Measurements from ENCODE around the gene WNT3. TPM values are rescaled to one million over a fixed set of nuclear protein-coding genes. Genes with fewer than 3 reads are reported as not detected.
"Not testable (repeated sequence)": the region's sequence is repeated elsewhere in the genome, so short reads cannot be mapped to it uniquely, and the experiment has no call there.

Gene WNT3
- total RNA-seq, 1 experiment from 2014 or later: not detected

DNA sequence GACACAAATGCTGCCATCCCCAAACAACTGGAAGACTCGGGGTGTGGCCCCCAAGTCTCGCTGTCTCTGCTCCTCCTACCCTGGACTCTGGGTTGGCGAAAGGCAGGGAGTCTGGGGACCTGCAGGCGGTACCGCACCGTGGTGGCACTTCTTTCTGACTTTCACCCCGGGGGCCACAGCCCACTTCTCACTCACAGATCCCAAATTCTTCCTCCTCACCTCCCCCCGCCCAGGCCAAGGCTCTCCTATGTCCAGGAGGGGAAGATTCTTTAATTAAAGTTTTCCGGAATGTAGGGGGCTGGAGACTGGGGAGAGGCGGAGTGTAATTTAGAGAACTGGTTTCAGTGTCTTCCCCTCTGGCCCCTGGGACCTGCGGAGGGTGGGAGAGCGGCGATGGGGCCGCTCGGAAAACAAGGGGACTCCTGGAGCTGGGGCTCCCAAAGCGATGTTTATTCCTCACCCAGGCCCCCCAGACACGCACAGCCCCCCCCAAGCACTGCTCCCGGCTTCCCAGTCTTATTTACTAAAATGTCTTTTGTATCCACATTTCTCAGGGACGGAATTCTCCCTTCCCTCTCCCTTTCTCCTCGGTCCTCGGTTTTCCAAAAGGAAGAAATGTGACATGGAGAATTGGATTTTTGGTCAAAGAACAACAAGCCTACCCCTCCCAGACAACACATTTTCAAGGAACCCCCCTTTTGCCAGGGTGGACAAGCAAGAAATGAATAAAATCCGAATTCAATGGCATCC lies 1.2 kb downstream of the WNT3 start:
- no peak for DNase-seq (ENCODE audit: low spot score)
- in situ Hi-C loops (cut with HindIII; ENCODE audit: low sequenced_read_pairs): no loop called here

DNA sequence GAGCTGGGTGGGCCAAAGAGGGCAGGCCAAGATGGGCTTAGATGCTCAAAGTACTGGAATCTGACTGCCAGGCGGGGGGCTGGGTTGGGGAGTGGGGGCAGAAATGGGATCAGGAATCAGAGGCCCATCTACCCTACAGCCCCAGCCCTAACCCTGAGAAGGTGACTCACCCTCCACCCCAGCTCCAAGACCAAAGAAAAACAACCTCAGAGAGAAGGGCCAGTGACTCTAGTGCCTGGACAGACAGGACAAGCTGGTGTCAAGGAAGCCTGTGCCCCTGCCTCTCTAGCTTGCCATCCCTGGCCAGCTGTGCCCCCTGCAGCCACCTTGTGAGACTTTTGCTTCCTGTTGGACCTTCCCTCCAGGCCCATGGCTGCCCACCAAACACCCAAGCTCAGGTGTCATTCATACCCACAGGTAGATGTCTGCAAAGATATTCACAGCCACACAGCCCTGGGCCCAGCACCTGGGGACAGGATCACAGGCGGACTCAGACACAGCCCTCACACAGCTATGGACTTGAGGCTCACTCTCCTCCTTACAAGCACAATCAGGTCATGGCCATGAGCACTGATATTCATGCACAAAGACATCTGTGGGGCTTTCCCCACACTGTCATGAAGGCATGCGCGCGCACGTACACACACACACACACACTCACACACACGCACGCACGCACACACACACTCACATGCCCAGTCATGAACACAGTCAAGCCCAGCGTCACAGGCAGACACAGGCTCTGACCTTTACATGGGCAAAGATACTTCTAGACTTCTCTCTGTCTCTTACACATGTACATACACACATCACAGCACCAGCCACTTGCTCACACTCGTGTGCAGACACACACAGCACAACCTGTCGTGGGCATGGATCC lies 2.8 kb downstream of the WNT3 start:
- in situ Hi-C loops (cut with HindIII; ENCODE audit: low sequenced_read_pairs): no loop called here
- DNase-seq (ENCODE audit: low spot score): no peak

DNA sequence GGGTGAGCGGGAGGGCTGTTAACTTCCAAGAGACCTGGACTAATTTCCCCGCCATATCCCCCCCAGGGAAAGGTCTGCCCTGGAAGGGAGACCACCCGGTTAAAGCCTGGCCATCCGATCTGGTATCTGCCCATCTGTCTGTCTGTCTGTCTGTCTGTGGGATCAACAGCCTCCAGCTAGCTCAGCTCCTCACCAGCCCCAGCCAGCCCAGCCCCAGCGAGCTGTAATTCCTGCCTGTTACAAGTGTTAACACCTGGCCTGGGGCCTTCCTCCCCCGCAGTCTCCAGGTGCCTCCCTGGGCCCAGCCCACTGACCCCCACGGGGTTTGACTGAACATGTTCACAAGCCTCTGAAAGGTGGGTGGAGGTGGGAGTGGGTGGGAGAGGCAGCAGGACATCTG lies 4.0 kb downstream of the WNT3 start:
- DNase-seq (ENCODE audit: low spot score): no peak
- in situ Hi-C loops (cut with HindIII; ENCODE audit: low sequenced_read_pairs): no loop called here

DNA sequence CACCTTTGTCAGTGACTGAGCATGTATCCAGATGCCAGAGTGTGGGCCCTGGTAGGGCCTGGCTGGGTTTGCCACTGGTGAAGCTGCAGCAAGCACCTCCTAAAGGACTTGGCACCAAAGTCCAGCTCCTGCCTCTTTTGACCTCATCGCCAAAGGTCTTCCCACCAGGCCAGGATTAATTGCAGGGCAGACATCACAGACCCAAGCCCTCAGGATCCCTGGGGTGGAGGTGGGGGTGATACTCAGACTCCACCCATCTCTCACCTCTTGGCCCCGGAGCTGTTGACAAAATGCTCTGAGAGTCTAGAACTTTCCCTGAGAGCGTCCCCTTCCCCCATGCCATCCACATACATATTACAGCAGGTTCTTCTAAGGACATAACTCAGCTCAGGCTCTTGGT lies 4.6 kb downstream of the WNT3 start:
- no peak for DNase-seq (ENCODE audit: low spot score)
- in situ Hi-C loops (cut with HindIII; ENCODE audit: low sequenced_read_pairs): no loop called here

DNA sequence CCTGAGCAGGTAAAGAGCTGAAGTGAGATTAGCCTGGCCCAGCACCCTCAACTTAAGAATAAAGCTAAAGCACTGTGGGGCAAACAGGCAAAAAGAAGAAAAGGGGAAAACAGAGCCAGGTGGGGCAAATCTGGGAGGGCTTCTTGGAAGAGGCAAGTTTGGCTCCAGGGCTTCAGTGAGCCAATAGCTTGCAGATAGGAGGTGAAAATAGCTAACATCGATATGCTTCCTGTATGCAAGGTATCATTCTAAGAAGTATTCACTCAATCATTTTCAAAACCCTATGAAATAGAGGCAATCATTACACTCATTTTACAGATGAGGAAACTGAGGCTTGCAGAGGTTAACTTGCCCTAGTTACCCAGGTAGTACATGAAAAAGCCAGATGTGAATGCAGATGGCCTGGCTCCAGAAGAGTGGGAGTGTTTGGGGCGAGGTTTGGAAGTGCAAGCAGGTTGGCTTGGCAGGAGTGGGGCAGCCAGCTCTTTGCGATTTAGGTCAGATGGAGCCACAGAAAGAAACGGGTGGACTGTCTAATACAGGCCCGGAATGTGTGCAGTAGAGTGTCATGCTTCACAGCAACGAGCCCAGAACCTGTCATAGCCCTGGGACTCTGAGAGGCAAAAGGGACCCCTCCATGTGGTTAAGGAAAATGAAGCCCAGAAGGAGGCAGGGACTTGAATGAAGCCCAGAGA lies 5.7 kb downstream of the WNT3 start:
- DNase-seq (ENCODE audit: low spot score): no peak
- in situ Hi-C loops (cut with HindIII; ENCODE audit: low sequenced_read_pairs): no loop called here

DNA sequence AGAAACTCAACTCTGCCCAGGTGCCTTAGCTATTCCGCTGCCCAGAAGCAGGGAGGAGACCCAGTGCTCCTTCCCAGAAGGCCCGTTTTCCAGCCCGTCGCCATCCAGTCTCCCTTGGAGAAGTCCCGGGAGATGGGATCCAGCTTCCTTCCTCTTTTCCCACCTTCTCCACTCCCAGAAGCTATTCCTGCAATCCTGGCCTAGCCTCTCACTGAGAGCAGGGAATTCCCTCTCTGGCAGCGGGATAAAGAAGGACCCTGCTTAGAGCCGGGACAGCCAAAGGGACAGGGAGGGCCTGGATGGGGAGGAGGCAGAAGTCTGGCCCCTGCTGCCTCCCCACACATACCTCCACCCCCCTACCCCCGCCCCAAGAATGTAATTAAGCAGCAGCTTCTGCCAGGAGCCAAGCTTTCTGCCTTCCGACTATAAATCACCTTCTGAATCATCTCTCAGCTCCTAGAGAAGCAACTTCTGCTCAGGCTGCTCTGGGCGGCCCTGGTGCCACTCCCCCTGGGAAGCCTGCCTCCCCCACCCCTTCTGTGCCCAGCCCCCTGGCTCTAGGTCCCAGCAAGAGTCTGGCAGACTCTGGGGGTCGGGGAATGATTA lies 6.4 kb downstream of the WNT3 start:
- no peak for DNase-seq (ENCODE audit: low spot score)
- in situ Hi-C loops (cut with HindIII; ENCODE audit: low sequenced_read_pairs): no loop called here

DNA sequence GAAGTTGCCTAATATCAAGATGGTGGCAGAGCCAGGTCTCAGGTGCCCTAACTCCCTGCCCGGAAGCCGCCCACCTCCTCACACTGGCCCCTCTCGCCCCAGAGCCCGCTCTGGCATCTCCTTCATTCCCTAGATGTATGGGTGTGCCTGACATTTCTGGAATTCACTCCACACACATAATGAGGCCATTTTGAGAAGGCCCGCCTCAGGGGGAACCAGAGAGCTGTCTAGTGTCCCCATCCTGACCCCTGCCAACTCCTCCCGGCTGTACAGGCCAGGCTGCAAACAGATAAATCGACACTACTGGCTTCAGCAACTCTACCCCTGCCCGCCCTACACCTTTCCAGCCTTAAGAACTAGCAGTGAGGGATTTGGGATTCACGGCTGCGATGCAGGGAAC lies 7.7 kb downstream of the WNT3 start:
- DNase-seq (ENCODE audit: low spot score): no peak
- in situ Hi-C loops (cut with HindIII; ENCODE audit: low sequenced_read_pairs): no loop called here

DNA sequence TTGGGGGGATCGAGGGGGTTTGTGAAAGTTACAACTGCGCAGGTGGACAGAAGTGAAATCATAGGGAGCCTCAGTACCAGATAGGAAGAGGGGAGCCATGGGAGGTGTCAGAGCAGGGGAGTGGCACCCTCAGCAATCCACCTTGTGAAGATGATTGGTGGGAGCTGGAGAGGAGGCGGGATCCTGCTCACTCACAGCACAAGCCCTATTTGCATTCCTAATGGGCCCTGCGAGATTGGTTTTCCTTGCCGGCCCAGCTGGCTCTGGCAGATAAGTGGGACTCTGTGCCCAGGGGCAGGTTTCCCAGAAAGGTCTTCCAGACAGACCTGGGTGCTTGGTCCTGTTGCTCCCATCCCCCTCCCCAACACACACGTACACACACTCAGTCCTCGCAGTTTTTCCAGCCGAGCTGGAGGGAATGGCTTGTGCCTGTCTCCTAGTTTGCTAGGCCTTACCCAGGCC lies 9.4 kb downstream of the WNT3 start:
- in situ Hi-C loops (cut with HindIII; ENCODE audit: low sequenced_read_pairs): no loop called here
- DNase-seq (ENCODE audit: low spot score): no peak

DNA sequence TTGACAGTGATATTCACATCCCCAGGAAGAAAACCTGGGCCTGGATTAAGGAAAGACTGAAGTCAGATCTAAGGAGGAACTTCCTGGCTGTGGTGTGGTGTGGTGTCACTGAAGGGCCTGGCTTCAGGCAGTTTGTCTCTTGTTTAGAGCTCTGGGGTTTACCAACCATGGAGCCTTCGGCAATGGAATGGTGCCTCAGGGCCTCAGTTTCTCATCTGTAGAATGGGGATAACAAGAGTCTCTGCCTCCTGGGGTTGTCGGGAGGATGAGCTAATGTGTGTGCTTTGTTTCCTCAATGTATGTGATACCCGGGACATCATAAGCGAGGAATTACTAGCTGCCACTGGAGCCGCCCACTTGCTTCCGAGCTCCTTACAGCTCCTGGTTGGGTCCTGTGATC lies 12.7 kb downstream of the WNT3 start:
- in situ Hi-C loops (cut with HindIII; ENCODE audit: low sequenced_read_pairs): no loop called here
- no peak for DNase-seq (ENCODE audit: low spot score)

DNA sequence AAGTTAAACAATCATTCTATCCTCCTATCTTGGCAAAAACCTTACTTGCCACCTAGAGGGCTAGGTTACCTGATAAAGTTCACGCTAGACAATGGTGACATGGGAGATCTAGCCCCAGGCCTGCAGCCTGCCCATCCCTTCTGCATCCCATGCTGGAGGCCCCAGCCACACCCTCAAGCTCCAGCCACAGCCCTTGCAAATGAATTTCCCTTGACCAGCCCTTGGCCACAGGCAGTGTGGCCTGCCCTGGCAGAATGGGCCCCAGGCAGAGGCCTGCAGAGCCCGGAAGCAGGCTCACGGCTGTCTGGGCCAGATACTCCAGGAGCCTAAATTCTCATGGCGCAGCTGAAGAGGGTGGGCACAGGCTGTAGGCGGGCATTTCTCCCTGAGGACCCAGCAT lies 14.9 kb downstream of the WNT3 start:
- in situ Hi-C loops (cut with HindIII; ENCODE audit: low sequenced_read_pairs): no loop called here
- DNase-seq (ENCODE audit: low spot score): no peak

DNA sequence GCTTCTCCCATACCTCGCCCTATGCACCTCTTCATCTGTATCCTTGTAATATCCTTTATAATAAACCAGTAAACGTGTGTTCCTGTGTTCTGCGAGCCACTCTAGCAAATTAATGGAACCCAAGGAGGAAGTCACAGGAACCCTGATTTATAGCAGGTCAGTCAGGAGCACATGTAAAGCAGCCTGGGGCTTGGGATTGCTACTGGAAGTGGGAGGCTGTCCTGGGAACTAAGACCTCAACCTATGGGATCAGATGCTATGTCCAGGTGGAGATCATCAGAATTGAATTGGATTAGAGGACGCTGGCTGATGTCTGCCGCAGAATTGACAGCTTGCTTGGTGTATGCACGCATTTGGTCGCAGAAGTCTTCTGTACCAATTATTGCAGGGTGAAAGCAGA lies 15.7 kb downstream of the WNT3 start:
- in situ Hi-C loops (cut with HindIII; ENCODE audit: low sequenced_read_pairs): no loop called here
- no peak for DNase-seq (ENCODE audit: low spot score)

DNA sequence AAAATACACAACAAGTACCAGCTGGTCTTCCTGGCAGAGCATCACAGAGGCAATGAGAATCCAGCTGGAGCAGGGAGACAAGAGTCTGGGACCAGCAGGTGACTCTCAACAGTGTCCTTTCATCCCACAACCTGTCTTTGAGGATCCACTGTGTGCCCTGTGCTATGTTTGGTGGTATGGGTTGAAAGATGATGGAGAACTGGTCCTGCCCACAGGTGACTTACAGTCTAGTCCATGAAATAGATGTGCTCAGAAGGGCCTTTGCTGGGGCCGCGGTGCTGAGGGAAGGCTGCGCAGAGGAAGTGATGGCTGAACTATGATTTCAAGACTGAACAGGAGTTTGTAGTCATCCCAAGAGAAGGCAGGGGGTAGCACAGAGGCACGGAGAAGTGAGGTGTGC lies 17.9 kb downstream of the WNT3 start:
- in situ Hi-C loops (cut with HindIII; ENCODE audit: low sequenced_read_pairs): no loop called here
- no peak for DNase-seq (ENCODE audit: low spot score)

DNA sequence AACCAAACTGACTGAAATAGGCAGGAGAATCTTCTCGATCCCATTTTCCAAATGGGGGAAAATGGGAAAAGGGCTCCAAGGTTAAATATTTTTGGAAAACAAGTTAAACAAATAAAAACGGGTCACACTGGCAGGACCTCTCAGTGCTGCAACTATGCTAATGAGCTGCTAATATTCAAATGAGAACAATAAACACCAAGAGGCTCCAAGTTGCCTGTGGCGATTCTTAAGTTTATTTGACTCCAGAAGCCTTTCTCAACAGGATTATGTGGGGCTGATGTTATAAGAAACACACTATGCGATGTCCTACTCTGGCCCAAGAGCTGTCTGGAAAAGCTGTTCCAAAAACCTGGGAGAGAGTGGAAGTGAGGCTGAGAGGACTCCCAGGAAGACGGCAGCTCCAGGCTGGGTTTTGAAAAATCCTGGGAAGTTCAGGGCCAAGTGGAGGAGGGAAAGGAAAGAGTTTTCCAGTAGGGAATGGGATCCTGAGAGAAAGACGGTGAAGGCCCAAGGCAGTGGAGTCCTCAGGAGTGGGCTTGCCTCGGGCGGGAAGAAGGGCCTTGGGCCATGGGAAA lies 21.4 kb downstream of the WNT3 start:
- in situ Hi-C loops (cut with HindIII; ENCODE audit: low sequenced_read_pairs): no loop called here
- no peak for DNase-seq (ENCODE audit: low spot score)

DNA sequence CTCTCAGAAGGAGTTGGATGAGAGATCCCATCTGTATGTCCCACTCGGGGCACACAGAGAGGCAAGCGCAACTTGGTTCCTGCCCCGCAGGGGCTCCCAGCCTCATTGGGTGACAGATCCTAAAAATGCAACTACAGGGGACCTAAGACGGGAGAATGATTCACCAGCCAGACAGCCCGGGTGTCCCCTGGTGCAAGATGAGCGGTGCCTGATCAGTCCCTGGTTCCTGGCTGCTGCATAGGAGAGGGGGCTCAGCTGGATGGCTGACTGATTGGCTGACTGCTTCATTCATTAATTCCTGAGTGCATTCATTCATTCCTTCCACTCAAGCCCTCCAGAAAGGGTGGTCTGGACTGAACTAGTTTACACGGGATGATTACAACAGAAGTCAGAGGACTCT lies 22.0 kb downstream of the WNT3 start:
- no peak for DNase-seq (ENCODE audit: low spot score)
- in situ Hi-C loops (cut with HindIII; ENCODE audit: low sequenced_read_pairs): no loop called here

DNA sequence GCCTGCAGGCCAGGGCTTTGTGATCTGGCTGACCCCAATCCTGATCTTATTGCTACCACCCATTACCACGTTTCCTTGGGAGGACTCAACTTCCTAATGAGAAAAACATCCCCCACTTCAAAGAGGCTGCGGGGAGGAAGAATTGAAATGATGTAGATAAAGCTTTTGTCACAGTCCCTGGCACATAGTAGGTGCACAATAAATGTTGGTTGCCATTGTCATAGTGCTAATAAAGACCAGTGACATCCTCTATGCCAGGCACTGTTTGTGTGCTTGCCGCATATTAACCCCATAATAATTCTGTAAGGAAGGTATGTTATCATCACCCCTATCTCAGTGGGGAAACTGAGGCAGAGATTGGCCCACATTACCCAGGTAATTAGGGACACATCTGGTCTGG lies 22.4 kb downstream of the WNT3 start:
- in situ Hi-C loops (cut with HindIII; ENCODE audit: low sequenced_read_pairs): no loop called here
- no peak for DNase-seq (ENCODE audit: low spot score)

DNA sequence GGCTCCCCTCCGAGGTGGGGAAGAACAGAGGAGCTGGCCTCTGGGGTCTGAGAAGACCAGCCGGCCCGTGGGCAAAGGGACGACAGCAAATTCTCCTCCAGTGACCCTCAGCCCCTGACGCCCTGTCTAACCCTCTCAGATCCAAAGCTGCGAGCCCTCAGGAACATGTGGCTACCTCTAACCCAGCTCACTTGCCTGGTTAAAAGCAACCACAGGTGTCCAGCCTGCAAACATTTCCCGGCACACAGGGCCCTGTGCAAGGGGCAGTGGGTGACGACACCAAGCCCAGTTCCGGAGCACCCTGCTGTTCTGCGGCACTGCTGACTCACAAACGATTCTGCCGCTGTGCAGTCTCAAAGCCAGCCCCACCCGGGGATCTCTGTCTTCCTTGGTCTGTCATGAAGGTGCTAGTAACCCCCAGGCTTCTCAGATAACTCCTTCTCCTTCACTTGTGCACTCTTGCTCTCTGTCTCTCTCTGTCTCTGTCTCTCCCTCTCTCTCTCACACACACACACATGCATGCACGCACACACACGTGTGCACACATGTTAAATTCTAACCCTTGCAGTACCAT lies 23.0 kb downstream of the WNT3 start:
- in situ Hi-C loops (cut with HindIII; ENCODE audit: low sequenced_read_pairs): no loop called here
- no peak for DNase-seq (ENCODE audit: low spot score)

DNA sequence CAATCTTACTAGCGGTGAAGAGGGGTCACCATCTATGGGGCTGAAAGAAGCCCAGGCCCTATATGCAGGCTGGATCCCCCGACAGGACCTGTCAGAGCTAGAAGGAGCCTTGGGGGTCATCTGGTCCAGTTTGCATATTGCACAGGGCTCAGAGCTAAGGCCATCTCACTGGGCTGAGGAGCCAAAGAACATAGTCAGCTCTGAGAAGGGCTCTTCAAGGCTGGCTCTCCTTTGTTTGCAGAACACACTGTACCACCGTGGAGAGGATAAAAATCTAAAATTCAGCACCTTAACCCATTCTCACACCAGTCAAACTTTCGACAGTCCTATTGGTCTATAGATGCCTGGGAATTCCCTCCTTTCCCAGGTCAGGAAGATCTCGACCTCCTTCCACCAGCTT lies 24.2 kb downstream of the WNT3 start:
- in situ Hi-C loops (cut with HindIII; ENCODE audit: low sequenced_read_pairs): no loop called here
- DNase-seq (ENCODE audit: low spot score): no peak

DNA sequence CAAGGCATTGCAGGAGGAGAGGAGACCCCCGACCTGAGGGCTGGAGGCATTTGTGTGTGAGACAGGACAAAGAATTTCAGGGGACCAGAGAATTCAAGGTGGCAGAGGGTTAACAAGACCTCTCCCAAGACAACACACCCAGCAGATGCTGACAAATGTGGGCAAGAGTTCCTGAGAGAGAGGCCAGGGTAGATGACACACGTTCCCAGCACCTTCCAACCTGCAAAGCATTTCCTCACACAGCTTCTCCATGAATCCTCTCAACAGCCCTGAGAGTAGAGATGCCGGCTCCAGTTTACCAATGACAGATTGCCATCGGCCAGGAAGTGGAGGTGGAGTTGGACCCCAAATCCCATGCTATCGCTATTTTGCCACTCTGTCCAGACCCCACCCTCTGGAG lies 25.0 kb downstream of the WNT3 start:
- no peak for DNase-seq (ENCODE audit: low spot score)
- in situ Hi-C loops (cut with HindIII; ENCODE audit: low sequenced_read_pairs): no loop called here

DNA sequence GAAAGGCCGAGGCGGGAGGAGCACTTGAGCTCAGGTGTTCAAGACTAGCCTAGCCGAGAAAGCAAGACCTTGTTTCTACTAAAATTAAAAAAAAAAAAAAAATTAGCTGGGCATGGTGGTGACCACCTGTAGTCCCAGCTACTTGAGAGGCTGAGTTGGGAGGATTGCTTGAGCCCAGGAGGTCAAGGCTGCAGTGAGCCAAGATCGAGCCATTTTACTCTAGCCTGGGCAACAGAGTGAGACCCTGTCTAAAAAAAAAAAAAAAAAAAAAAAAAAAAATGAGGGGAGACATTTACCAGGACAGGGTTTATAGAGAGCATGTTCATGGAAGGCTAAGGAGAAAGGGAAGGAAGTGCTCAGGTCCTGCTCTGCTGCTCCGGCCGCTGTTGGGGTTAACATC lies 25.5 kb downstream of the WNT3 start:
- in situ Hi-C loops (cut with HindIII; ENCODE audit: low sequenced_read_pairs); DNase-seq (ENCODE audit: low spot score): not testable (repeated sequence)
